ENCODE data around the gene MORN5.

MORN5 gene

GRCh38 chr9:122239722-122240121 is 80.0 kb downstream of the MORN5 start:
- DNase-seq, result no peak

GRCh38 chr9:122244349-122244748 is 84.6 kb downstream of the MORN5 start:
- DNase-seq, result no peak

GRCh38 chr9:122246666-122247065 is 87.0 kb downstream of the MORN5 start:
- no peak for DNase-seq

- DNase-seq, result no peak
Measured at GRCh38 chr9:122248448-122248865, 88.7 kb downstream of the MORN5 start.

Measured in 8988T (cell line).